Thymus (tissue), 11 donors: ENCODE measurements around the gene CUL1. TPM values are rescaled to one million over a fixed set of nuclear protein-coding genes. Genes with fewer than 3 reads are reported as not detected.

Source experiments
- DNase-seq, 9 donors: peaks; one replicate each; pipeline ENCODE4 v3.0.0-alpha.2; 2013; ENCODE audit warnings: low spot score in 9 of 9, low read depth in 6 of 9, missing footprints in 1 of 9
- H3K27ac ChIP-seq, 2 donors: one replicate each; pipeline ENCODE4 v1.5.1; 2013; ENCODE audit warnings: control low read depth in 1 of 2, low read depth in 1 of 2, low read length in 1 of 2, mild to moderate bottlenecking in 1 of 2, moderate library complexity in 1 of 2
- H3K27me3 ChIP-seq, 2 donors: one replicate each; pipeline ENCODE4 v1.5.1; 2013; ENCODE audit warnings: low read length in 1 of 2; ENCODE audit not compliant: control insufficient read depth in 2 of 2, insufficient read depth in 1 of 2
- H3K36me3 ChIP-seq, 2 donors: one replicate each; pipeline ENCODE4 v1.5.1; 2013; ENCODE audit warnings: low read length in 1 of 2, mild to moderate bottlenecking in 1 of 2, moderate library complexity in 1 of 2; ENCODE audit not compliant: control insufficient read depth in 2 of 2, insufficient read depth in 2 of 2
- H3K4me1 ChIP-seq, 2 donors: one replicate each; pipeline ENCODE4 v1.5.1; 2013; ENCODE audit warnings: low read length in 2 of 2; ENCODE audit not compliant: control insufficient read depth in 2 of 2, insufficient read depth in 2 of 2
- H3K4me3 ChIP-seq, 2 donors: one replicate each; pipeline ENCODE4 v1.5.1; 2013; ENCODE audit warnings: low read length in 2 of 2, control low read depth in 1 of 2, mild to moderate bottlenecking in 1 of 2
- H3K9me3 ChIP-seq, 2 donors: one replicate each; pipeline ENCODE4 v1.5.1; 2013; ENCODE audit warnings: low read length in 1 of 2, mild to moderate bottlenecking in 1 of 2; ENCODE audit not compliant: control insufficient read depth in 2 of 2, insufficient read depth in 1 of 2
- WGBS: extraction: QIAGEN DNeasy Blood & Tissue Kit; methylation state at CpG from one replicate; pipeline ENCODE4 v1.1.7; 2013; 5-methylcytosine and 5-hydroxymethylcytosine counted together
- polyA plus RNA-seq: library from polyadenylated mRNA; stranded (reverse); fragments of 200-250 nt; gene quantifications from one replicate; pipeline ENCODE4 v1.2.3, GENCODE V29; 2013
- total RNA-seq: library from RNA; stranded (reverse); fragments of 120-200 nt; gene quantifications from one replicate; pipeline ENCODE4 v1.2.4, GENCODE V29; 2013
- donor health status: healthy.

CUL1 gene
- total and polyA plus RNA-seq, 2 donors = 35.5 to 38.7 TPM

GRCh38 chr7:148850564-148850963 is 151.9 kb downstream of the CUL1 start:
- 98% methylated on average over 5 of the region's 5 CpGs for WGBS
- H3K36me3 ChIP-seq = peaks cover 0 to 2% of the 10 kb centered on the region in 2 donors
- peaks cover 0 to 8% of the 10 kb centered on the region in 2 donors for H3K4me1 ChIP-seq
- H3K27me3 ChIP-seq = no peaks in the 10 kb centered on the region
- no peak for DNase-seq
- H3K9me3 ChIP-seq = no peaks in the 10 kb centered on the region
- H3K4me3 ChIP-seq = no peak overlapping the region
- H3K27ac ChIP-seq = no peak overlapping the region

Other genes with a start within 250 kb of the CUL1 start
- not detected for gene C7orf33, start 108.1 kb upstream of the CUL1 start, total RNA-seq
- gene C7orf33, start 108.1 kb upstream of the CUL1 start, polyA plus RNA-seq = not detected
- 36.0 TPM for gene EZH2, start 185.4 kb downstream of the CUL1 start, total RNA-seq
- gene EZH2, start 185.4 kb downstream of the CUL1 start, polyA plus RNA-seq = 23.4 TPM